ENCODE results near the gene GPR3.

DNA sequence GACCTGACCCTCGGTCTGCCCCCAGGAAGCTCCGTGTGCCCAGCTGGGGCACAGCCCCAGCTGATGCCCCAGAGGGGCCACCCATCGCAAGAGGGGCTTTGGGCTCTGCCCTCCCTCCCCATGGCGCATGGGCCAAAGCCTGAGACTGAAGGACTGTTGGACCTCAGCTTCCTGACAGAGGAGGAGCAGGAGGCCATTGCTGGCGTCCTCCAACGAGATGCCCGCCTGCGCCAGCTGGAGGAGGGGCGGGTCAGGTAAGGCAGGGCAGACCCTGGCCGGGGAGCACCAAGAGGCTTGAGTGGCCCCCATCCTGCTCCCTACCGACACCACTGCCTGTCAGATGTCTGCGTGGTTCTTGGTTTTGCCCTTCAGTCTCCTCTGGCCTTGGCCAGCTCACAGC lies 47.1 kb upstream of the GPR3 start:
- TF ChIP-seq CTCF (conservative IDR thresholded peaks at IDR 0.05) (no peak), EZH2 (IDR thresholded peaks at IDR 0.05; ENCODE audit: low read depth) (no peak)
